Tibial nerve (tissue), 4 donors: Measurements from ENCODE around the gene CCDC160.

Source experiments
- EP300 ChIP-seq, 2 donors: sonication (generic); formaldehyde crosslinking; IDR thresholded peaks; one replicate each; pipeline ENCODE4 v1.6.1; 2017; ENCODE audit warnings: antibody characterized with exemption in 2 of 2, mild to moderate bottlenecking in 1 of 2
- POLR2A ChIP-seq, 2 donors: fragments of 450-650 bp; IDR thresholded peaks; one replicate each; pipeline ENCODE4 v1.6.1; 2017; ENCODE audit warnings: antibody characterized with exemption in 2 of 2, mild to moderate bottlenecking in 2 of 2, moderate library complexity in 2 of 2
- TF ChIP-seq, protein P1 (sequence below), 5 experiments: fragments of 200-600 bp in 3 of 5; fragments of 450-650 bp in 2 of 5; sonication (generic) in 3 of 5; IDR thresholded peaks; one replicate each; pipeline ENCODE4 v1.5.1; 2016 to 2019; ENCODE audit warnings: antibody characterized with exemption in 5 of 5, mild to moderate bottlenecking in 3 of 5, moderate library complexity in 2 of 5

DNA sequence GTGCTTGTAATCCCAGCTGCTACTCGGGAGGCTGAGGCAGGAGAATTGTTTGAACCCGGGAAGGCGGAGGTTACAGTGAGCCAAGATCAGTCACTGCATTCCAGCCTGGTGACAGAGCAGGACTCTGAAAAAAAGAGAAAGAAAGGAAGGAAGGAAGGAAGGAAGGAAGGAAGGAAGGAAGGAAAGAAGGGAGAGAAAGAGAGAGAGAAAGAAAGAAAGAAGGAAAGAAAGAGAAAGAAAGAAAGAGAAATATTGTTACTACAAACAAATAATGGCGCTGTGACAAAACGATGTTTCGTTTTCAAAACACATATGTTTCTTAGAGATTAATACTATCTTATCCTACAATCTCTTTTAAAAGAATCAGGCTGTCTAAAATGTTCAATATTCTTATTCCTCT lies 42.1 kb upstream of the CCDC160 start:
- TF ChIP-seq, protein P1, sequence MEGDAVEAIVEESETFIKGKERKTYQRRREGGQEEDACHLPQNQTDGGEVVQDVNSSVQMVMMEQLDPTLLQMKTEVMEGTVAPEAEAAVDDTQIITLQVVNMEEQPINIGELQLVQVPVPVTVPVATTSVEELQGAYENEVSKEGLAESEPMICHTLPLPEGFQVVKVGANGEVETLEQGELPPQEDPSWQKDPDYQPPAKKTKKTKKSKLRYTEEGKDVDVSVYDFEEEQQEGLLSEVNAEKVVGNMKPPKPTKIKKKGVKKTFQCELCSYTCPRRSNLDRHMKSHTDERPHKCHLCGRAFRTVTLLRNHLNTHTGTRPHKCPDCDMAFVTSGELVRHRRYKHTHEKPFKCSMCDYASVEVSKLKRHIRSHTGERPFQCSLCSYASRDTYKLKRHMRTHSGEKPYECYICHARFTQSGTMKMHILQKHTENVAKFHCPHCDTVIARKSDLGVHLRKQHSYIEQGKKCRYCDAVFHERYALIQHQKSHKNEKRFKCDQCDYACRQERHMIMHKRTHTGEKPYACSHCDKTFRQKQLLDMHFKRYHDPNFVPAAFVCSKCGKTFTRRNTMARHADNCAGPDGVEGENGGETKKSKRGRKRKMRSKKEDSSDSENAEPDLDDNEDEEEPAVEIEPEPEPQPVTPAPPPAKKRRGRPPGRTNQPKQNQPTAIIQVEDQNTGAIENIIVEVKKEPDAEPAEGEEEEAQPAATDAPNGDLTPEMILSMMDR (IDR thresholded peaks at IDR 0.05), result no peak
- TF ChIP-seq EP300 (IDR thresholded peaks at IDR 0.05) (no peak), POLR2A (IDR thresholded peaks at IDR 0.05) (no peak)
